Keratinocyte (primary cell): ENCODE measurements around the gene SEPTIN10. TPM values are rescaled to one million over a fixed set of nuclear protein-coding genes. Genes with fewer than 3 reads are reported as not detected.

Experiments used
- DNase-seq: peaks from one replicate; pipeline ENCODE4 v3.0.0-alpha.2; 2011; ENCODE audit warnings: low read depth, missing footprints, low spot score
- FAIRE-seq: peaks from 2 replicates; lab custom pipeline; 2011; peaks lifted over from hg19 to GRCh38; lab: Jason Lieb, UNC
- H2AFZ ChIP-seq: 2 replicates; pipeline ENCODE4 v1.6.0; 2012; ENCODE audit warnings: low read length, control low read depth, inconsistent platforms; ENCODE audit not compliant: control insufficient read depth
- H3K27ac ChIP-seq: 2 replicates; pipeline ENCODE4 v1.5.1; 2011; ENCODE audit warnings: low read length; ENCODE audit not compliant: control insufficient read depth, insufficient read depth
- H3K27me3 ChIP-seq: 3 replicates; pipeline ENCODE4 v1.6.0; 2011; ENCODE audit warnings: low read length; ENCODE audit not compliant: control insufficient read depth, insufficient read depth; ENCODE audit errors: extremely low read depth
- H3K36me3 ChIP-seq, 2 experiments: 2 replicates in 1 of 2; 3 replicates in 1 of 2; pipeline ENCODE4 v1.5.1; 2011; ENCODE audit warnings: low read length in 2 of 2, mild to moderate bottlenecking in 1 of 2; ENCODE audit not compliant: control insufficient read depth in 2 of 2, insufficient read depth in 2 of 2; ENCODE audit errors: extremely low read depth in 1 of 2
- H3K4me1 ChIP-seq: 3 replicates; pipeline ENCODE4 v1.5.1; 2011; ENCODE audit warnings: low read length; ENCODE audit not compliant: control insufficient read depth, insufficient read depth; ENCODE audit errors: extremely low read depth
- H3K4me2 ChIP-seq: 3 replicates; pipeline ENCODE4 v1.6.0; 2011; ENCODE audit warnings: low read depth, low read length; ENCODE audit not compliant: control insufficient read depth, insufficient read depth; ENCODE audit errors: extremely low read depth
- H3K4me3 ChIP-seq, 3 experiments: fragments of 200-600 bp in 1 of 3; sonication (generic) in 1 of 3; 2 replicates in 2 of 3; 3 replicates in 1 of 3; pipeline ENCODE4 v1.5.1; 2011 to 2016; ENCODE audit warnings: low read length in 3 of 3, mild to moderate bottlenecking in 3 of 3, control low read depth in 2 of 3, inconsistent platforms in 1 of 3, low read depth in 1 of 3, mixed read lengths in 1 of 3, mixed run types in 1 of 3, moderate library complexity in 1 of 3; ENCODE audit not compliant: control insufficient read depth in 2 of 3, insufficient read depth in 2 of 3; ENCODE audit errors: extremely low read depth in 1 of 3
- H3K79me2 ChIP-seq: 2 replicates; pipeline ENCODE4 v1.6.0; 2012; ENCODE audit warnings: low read length; ENCODE audit not compliant: control insufficient read depth, insufficient read depth
- H3K9ac ChIP-seq: 3 replicates; pipeline ENCODE4 v1.6.0; 2011; ENCODE audit warnings: low read length; ENCODE audit not compliant: control insufficient read depth, insufficient read depth; ENCODE audit errors: extremely low read depth
- H3K9me1 ChIP-seq: 3 replicates; pipeline ENCODE4 v1.6.0; 2011; ENCODE audit warnings: low read length; ENCODE audit not compliant: control insufficient read depth, insufficient read depth; ENCODE audit errors: extremely low read depth
- H3K9me3 ChIP-seq: 2 replicates; pipeline ENCODE4 v1.5.1; 2012; ENCODE audit warnings: low read depth, low read length; ENCODE audit not compliant: control insufficient read depth
- H4K20me1 ChIP-seq: 3 replicates; pipeline ENCODE4 v1.6.0; 2011; ENCODE audit warnings: low read length; ENCODE audit not compliant: control insufficient read depth, insufficient read depth; ENCODE audit errors: extremely low read depth
- CTCF ChIP-seq, 3 experiments: IDR thresholded peaks in 1 of 3; conservative IDR thresholded peaks in 1 of 3; optimal IDR thresholded peaks in 1 of 3; 2 replicates in 2 of 3; 3 replicates in 1 of 3; pipeline versions ENCODE3 to v1.5.1; 2011; ENCODE audit warnings: low read length in 3 of 3, mild to moderate bottlenecking in 3 of 3, moderate library complexity in 2 of 3, control low read depth in 1 of 3, inconsistent platforms in 1 of 3; ENCODE audit not compliant: insufficient read depth in 2 of 3; ENCODE audit errors: extremely low read depth in 1 of 3
- EZH2 ChIP-seq: IDR thresholded peaks from one replicate; pipeline ENCODE4 v1.6.1; 2012; ENCODE audit warnings: inconsistent platforms, mild to moderate bottlenecking, low read length, moderate library complexity
- dilution Hi-C: fragments of 300-500 bp; cut with MboI; formaldehyde crosslinking; loops from one replicate; pipeline ENCODE4 v1.7.0; 2020; ENCODE audit warnings: low sequenced_read_pairs; ENCODE audit not compliant: extremely low pct_ligation_motif_present
- polyA plus RNA-seq, 5 experiments: library from polyadenylated mRNA; depleted of rRNA in 3 of 5; stranded (reverse) in 3 of 5; stranded (forward) in 1 of 5; unstranded in 1 of 5; fragments of >200 nt; gene quantifications; 1 replicate in 1 of 5; 2 replicates in 3 of 5; 3 replicates in 1 of 5; pipeline versions ENCODE4 v1.2.1 to v1.2.3, GENCODE V29; 2011 to 2012; ENCODE audit warnings: missing spikeins in 2 of 5, low read depth in 1 of 5, low replicate concordance in 1 of 5

Gene SEPTIN10
- polyA plus RNA-seq, 1 donor (not counting 4 experiments of a cell fraction or from before 2014, with no cell fraction given) = 72.6 TPM

GRCh38 chr2:109503191-109503590 is 110.6 kb downstream of the SEPTIN10 start:
- Histone ChIP-seq H3K4me2 (no peak overlapping the region), H4K20me1 (no peaks in the 10 kb centered on the region), H3K9ac (no peak overlapping the region), H3K4me1 (no peaks in the 10 kb centered on the region), H3K27me3 (peaks cover 5% of the 10 kb centered on the region), H3K36me3 (no peaks in the 10 kb centered on the region), H2AFZ (no peak overlapping the region), H3K4me3 (no peak overlapping the region), H3K9me1 (no peaks in the 10 kb centered on the region), H3K27ac (no peak overlapping the region), H3K79me2 (no peaks in the 10 kb centered on the region), H3K9me3 (no peaks in the 10 kb centered on the region)
- TF ChIP-seq CTCF (optimal IDR thresholded peaks at IDR 0.05 in 1 of 3, IDR thresholded peaks at IDR 0.05 in 1 of 3, conservative IDR thresholded peaks at IDR 0.05 in 1 of 3; ENCODE audit: extremely low read depth in 1 of 3, insufficient read depth in 2 of 3, low read length in 3 of 3) = no peak
- no peak for TF ChIP-seq EZH2
- DNase-seq (no peak), FAIRE-seq (no peak)
- dilution Hi-C loops = no loop called here

- no peak overlapping the region for H3K4me2 ChIP-seq
- H3K36me3 ChIP-seq = no peaks in the 10 kb centered on the region
- no peak overlapping the region for H3K4me3 ChIP-seq
- no peak overlapping the region for H3K27ac ChIP-seq
- TF ChIP-seq CTCF (optimal IDR thresholded peaks at IDR 0.05 in 1 of 3, IDR thresholded peaks at IDR 0.05 in 1 of 3, conservative IDR thresholded peaks at IDR 0.05 in 1 of 3; ENCODE audit: extremely low read depth in 1 of 3, insufficient read depth in 2 of 3, low read length in 3 of 3) (no peak), EZH2 (no peak)
- no peaks in the 10 kb centered on the region for H3K4me1 ChIP-seq
- H3K9me3 ChIP-seq = no peaks in the 10 kb centered on the region
- dilution Hi-C loops = no loop called here
- H3K79me2 ChIP-seq = no peaks in the 10 kb centered on the region
- no peaks in the 10 kb centered on the region for H3K9me1 ChIP-seq
- DNase-seq = no peak
- no peaks in the 10 kb centered on the region for H4K20me1 ChIP-seq
- no peak overlapping the region for H3K9ac ChIP-seq
- peaks cover 7% of the 10 kb centered on the region for H3K27me3 ChIP-seq
- FAIRE-seq = no peak
- no peak overlapping the region for H2AFZ ChIP-seq
These were observed 112.3 kb downstream of the SEPTIN10 start for GRCh38 chr2:109501461-109501860.
